H1 (cell line): ENCODE results near the gene ZNF521.

Experiments used
- BACH1 ChIP-seq: IDR thresholded peaks from 2 replicates; pipeline ENCODE4 v1.6.1; 2012; ENCODE audit warnings: low read length, improper control_type of control experiment
- BRCA1 ChIP-seq: IDR thresholded peaks from 2 replicates; pipeline ENCODE4 v1.6.1; 2012; ENCODE audit warnings: low read depth, low read length, improper control_type of control experiment
- CREB1 ChIP-seq: IDR thresholded peaks from 2 replicates; pipeline ENCODE4 v1.6.1; 2012; ENCODE audit warnings: inconsistent platforms
- EZH2 ChIP-seq: fragments of 200-600 bp; sonication (generic); IDR thresholded peaks from 2 replicates; pipeline ENCODE4 v1.7.1; 2012; ENCODE audit warnings: low read depth, mild to moderate bottlenecking, moderate library complexity, low read length, inconsistent platforms; ENCODE audit not compliant: severe bottlenecking
- FOSL1 ChIP-seq: IDR thresholded peaks from 2 replicates; pipeline ENCODE4 v1.6.1; 2011; ENCODE audit warnings: mild to moderate bottlenecking, low read depth, low read length, moderate library complexity; ENCODE audit not compliant: insufficient read depth
- JUN ChIP-seq: IDR thresholded peaks from 2 replicates; pipeline ENCODE4 v1.6.1; 2011; ENCODE audit warnings: low read depth, mild to moderate bottlenecking, improper control_type of control experiment, low read length
- JUND ChIP-seq: IDR thresholded peaks from 2 replicates; pipeline ENCODE4 v1.6.1; 2011; ENCODE audit warnings: mild to moderate bottlenecking, improper control_type of control experiment, low read length
- KDM1A ChIP-seq: fragments of 200-600, 300-600 bp; sonication (generic); IDR thresholded peaks from 2 replicates; pipeline ENCODE4 v1.7.1; 2016; ENCODE audit warnings: mild to moderate bottlenecking, low read length, borderline replicate concordance
- POLR2A ChIP-seq, 2 experiments: IDR thresholded peaks; 1 replicate in 1 of 2; 2 replicates in 1 of 2; pipeline ENCODE4 v1.6.1; 2011; ENCODE audit warnings: low read depth in 2 of 2, low read length in 2 of 2, mild to moderate bottlenecking in 2 of 2; ENCODE audit errors: control extremely low read depth in 1 of 2
- TAF1 ChIP-seq: IDR thresholded peaks from 2 replicates; pipeline ENCODE4 v1.6.1; 2011; ENCODE audit warnings: mild to moderate bottlenecking, low read depth, low read length
- YY1 ChIP-seq: IDR thresholded peaks from 2 replicates; pipeline ENCODE4 v1.6.1; 2011; ENCODE audit warnings: low read depth, mild to moderate bottlenecking, low read length
- ZNF274 ChIP-seq: IDR thresholded peaks from 2 replicates; pipeline ENCODE4 v1.7.0; 2012; ENCODE audit warnings: low read length, borderline replicate concordance; ENCODE audit errors: extremely low read depth
- TF ChIP-seq, protein P1 (sequence below), 3 experiments: IDR thresholded peaks; 1 replicate in 2 of 3; 2 replicates in 1 of 3; pipeline versions ENCODE4 v1.5.1 to v1.6.1; 2011; ENCODE audit warnings: low read length in 3 of 3, mild to moderate bottlenecking in 3 of 3, inconsistent platforms in 2 of 3, low read depth in 1 of 3, moderate library complexity in 1 of 3; ENCODE audit not compliant: insufficient read depth in 1 of 3; ENCODE audit errors: control extremely low read depth in 1 of 3
- TF ChIP-seq, protein P2 (sequence below): IDR thresholded peaks from 2 replicates; pipeline ENCODE4 v1.6.1; 2011; ENCODE audit warnings: low read length, improper control_type of control experiment

DNA sequence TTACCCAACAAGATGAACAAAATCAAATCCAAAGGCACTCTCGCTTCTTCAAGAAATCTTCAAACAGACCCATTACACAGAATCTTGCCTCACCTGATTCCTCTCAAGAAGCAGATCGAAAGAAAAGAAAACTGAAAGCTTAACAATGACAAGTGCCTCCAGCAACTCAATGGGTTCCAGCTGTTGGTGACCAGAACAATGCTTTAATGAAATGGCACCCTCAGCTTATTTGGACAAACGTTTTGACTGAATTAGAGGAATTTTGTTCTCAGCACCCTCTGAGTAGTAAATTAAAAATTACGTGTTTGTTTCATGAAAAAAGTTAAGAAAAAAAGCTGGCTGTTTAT lies 211.0 kb downstream of the ZNF521 start:
- TF ChIP-seq JUND (no peak), EZH2 (no peak), BACH1 (no peak), TAF1 (no peak), ZNF274 (no peak), POLR2A (IDR thresholded peaks at IDR 0.05; ENCODE audit: control extremely low read depth in 1 of 2, low read depth in 2 of 2, low read length in 2 of 2) (no peak), FOSL1 (no peak), CREB1 (no peak), BRCA1 (no peak), KDM1A (no peak), JUN (no peak), YY1 (no peak)
- TF ChIP-seq, protein P1, sequence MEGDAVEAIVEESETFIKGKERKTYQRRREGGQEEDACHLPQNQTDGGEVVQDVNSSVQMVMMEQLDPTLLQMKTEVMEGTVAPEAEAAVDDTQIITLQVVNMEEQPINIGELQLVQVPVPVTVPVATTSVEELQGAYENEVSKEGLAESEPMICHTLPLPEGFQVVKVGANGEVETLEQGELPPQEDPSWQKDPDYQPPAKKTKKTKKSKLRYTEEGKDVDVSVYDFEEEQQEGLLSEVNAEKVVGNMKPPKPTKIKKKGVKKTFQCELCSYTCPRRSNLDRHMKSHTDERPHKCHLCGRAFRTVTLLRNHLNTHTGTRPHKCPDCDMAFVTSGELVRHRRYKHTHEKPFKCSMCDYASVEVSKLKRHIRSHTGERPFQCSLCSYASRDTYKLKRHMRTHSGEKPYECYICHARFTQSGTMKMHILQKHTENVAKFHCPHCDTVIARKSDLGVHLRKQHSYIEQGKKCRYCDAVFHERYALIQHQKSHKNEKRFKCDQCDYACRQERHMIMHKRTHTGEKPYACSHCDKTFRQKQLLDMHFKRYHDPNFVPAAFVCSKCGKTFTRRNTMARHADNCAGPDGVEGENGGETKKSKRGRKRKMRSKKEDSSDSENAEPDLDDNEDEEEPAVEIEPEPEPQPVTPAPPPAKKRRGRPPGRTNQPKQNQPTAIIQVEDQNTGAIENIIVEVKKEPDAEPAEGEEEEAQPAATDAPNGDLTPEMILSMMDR (IDR thresholded peaks at IDR 0.05; ENCODE audit: control extremely low read depth in 1 of 3, insufficient read depth in 1 of 3, low read depth in 1 of 3, low read length in 3 of 3) = no peak
- TF ChIP-seq, protein P2, sequence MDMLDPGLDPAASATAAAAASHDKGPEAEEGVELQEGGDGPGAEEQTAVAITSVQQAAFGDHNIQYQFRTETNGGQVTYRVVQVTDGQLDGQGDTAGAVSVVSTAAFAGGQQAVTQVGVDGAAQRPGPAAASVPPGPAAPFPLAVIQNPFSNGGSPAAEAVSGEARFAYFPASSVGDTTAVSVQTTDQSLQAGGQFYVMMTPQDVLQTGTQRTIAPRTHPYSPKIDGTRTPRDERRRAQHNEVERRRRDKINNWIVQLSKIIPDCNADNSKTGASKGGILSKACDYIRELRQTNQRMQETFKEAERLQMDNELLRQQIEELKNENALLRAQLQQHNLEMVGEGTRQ = no peak
